ENCODE data around the gene DPF3. TPM values are rescaled to one million over a fixed set of nuclear protein-coding genes. Genes with fewer than 3 reads are reported as not detected.

Gene DPF3
- total RNA-seq, 1 donor from 2014 or later = 0.86 TPM

DNA sequence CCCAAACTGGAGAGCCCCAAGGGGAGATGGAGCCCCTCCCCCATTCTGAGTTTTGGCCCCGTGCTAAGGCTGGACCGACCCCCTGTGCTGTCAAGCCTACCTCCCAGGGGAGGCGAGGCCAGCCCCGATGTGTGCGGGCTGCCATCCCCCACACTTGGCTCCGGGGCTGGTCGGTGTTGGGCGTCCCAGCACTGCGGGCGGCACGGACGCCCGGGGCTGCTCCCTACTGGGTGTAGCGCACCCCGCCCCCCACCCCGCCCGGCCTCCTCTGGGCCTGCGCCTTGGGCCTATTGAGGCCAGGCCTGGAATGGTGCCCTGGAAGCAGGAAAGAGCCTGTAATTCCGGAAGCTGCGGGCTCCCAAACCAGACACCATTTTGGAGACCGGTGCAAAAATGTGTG, 35.0 kb upstream of the DPF3 start:
- no peak for DNase-seq (ENCODE audit: low read depth)
- no peak overlapping the region for H3K4me3 ChIP-seq (ENCODE audit: low read depth, low read length)
- TF ChIP-seq, protein P1, sequence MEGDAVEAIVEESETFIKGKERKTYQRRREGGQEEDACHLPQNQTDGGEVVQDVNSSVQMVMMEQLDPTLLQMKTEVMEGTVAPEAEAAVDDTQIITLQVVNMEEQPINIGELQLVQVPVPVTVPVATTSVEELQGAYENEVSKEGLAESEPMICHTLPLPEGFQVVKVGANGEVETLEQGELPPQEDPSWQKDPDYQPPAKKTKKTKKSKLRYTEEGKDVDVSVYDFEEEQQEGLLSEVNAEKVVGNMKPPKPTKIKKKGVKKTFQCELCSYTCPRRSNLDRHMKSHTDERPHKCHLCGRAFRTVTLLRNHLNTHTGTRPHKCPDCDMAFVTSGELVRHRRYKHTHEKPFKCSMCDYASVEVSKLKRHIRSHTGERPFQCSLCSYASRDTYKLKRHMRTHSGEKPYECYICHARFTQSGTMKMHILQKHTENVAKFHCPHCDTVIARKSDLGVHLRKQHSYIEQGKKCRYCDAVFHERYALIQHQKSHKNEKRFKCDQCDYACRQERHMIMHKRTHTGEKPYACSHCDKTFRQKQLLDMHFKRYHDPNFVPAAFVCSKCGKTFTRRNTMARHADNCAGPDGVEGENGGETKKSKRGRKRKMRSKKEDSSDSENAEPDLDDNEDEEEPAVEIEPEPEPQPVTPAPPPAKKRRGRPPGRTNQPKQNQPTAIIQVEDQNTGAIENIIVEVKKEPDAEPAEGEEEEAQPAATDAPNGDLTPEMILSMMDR (conservative IDR thresholded peaks at IDR 0.05; ENCODE audit: low read depth, low read length) = no peak

- TF ChIP-seq, protein P1 (conservative IDR thresholded peaks at IDR 0.05; ENCODE audit: low read depth, low read length) = no peak
- peak; percentile 89 for DNase-seq (ENCODE audit: low read depth)
- H3K4me3 ChIP-seq (ENCODE audit: low read depth, low read length) = peak within 1 kb of the TSS; percentile 87
Measured at GRCh38 chr14:72926292-72927028, 32.6 kb upstream of the DPF3 start, which contains the start of gene DCAF4. Gene DCAF4 (plus strand): TSS chr14:72926464. CDS start chr14:72937979, 11,515 bp downstream.

GRCh38 chr14:72925815-72926291, 32.0 kb upstream of the DPF3 start:
- H3K4me3 ChIP-seq (ENCODE audit: low read depth, low read length) = peak overlapping the region; percentile 87
- no peak for DNase-seq (ENCODE audit: low read depth)
- TF ChIP-seq, protein P1 (conservative IDR thresholded peaks at IDR 0.05; ENCODE audit: low read depth, low read length) = no peak

DNA sequence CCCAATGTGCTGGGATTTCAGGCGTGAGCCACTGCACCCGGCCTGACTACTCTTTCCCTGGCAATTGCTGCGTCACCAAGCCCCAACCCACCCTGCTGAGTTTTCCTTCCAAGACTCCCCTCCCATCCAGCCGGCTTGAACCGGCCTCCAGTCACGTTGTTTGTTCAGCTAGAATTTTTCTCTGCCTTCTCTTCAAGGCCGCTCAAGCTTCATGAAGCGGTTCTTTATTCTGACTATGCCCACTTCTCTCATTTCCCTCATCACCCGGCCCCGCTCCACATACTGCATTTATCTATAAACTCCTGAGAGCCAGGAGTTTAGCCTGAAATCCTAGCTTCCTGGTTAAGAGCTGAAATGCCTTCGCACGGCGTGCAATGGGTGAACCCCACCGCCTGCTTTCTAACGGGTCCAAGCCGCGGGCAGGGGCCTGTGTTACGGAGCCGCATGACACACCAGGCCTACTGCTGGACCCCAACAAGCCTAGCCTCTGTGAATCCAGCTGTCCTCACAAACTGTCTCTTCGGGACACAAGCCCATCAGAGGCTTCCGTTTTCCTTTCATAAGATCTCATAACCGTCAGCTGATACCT, 31.4 kb upstream of the DPF3 start:
- H3K4me3 ChIP-seq (ENCODE audit: low read depth, low read length) = peak overlapping the region; percentile 87
- no peak for DNase-seq (ENCODE audit: low read depth)
- TF ChIP-seq, protein P1 (conservative IDR thresholded peaks at IDR 0.05; ENCODE audit: low read depth, low read length) = no peak

- TF ChIP-seq, protein P1 (conservative IDR thresholded peaks at IDR 0.05; ENCODE audit: low read depth, low read length) = no peak
- no peak overlapping the region for H3K4me3 ChIP-seq (ENCODE audit: low read depth, low read length)
- no peak for DNase-seq (ENCODE audit: low read depth)
Measured at GRCh38 chr14:72924337-72924736, 30.4 kb upstream of the DPF3 start.

DNA sequence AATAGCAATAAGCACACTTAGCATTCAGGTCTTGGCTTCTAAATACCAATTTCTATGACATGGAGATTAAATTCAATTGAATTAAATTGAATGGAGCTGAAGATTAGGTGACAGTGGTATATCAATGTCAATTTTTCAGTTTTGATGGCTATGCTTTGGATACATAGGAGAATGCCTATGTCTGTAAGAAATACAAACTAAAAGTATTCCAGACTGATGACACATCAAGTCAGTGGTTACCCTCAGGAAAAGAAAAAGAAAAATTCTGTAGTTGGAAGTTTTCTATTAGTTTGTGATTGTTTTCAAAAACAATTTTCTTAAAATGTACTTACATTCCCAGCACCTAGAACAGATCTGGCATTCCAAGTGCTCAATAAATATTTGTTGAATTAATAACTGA, 27.5 kb upstream of the DPF3 start:
- no peak for DNase-seq (ENCODE audit: low read depth)
- no peak overlapping the region for H3K4me3 ChIP-seq (ENCODE audit: low read depth, low read length)
- TF ChIP-seq, protein P1 (conservative IDR thresholded peaks at IDR 0.05; ENCODE audit: low read depth, low read length) = no peak

Data from epithelial cell of proximal tubule (primary cell).